Upper lobe of left lung (tissue), 6 donors: Measurements from ENCODE around the gene SLC22A12. TPM values are rescaled to one million over a fixed set of nuclear protein-coding genes. Genes with fewer than 3 reads are reported as not detected.

Source experiments
- ATAC-seq, 2 donors: fragments of 200-7000 bp; cut with Tn5 transposase; one replicate each; pipeline ENCODE4 v1.9.1; 2022; ENCODE audit warnings: mild to moderate bottlenecking in 2 of 2, moderate library complexity in 2 of 2; ENCODE audit not compliant: low FRiP score in 2 of 2
- DNase-seq, 2 donors: peaks; one replicate each; pipeline ENCODE4 v3.0.0-alpha.2; 2019 to 2020
- H3K27ac ChIP-seq, 4 donors: fragments of 200-600 bp; sonication (generic); one replicate each; pipeline ENCODE4 v1.5.1; 2016 to 2019
- H3K27me3 ChIP-seq, 4 donors: fragments of 200-600 bp; sonication (generic); one replicate each; pipeline ENCODE4 v1.5.1; 2017 to 2019
- H3K36me3 ChIP-seq, 4 donors: fragments of 200-600 bp; sonication (generic); one replicate each; pipeline ENCODE4 v1.5.1; 2016 to 2019
- H3K4me1 ChIP-seq, 4 donors: fragments of 200-600 bp; sonication (generic); one replicate each; pipeline ENCODE4 v1.5.1; 2018 to 2019
- H3K4me3 ChIP-seq, 4 donors: fragments of 200-600 bp; sonication (generic); one replicate each; pipeline ENCODE4 v1.5.1; 2017 to 2019; ENCODE audit warnings: mild to moderate bottlenecking in 2 of 4, moderate library complexity in 1 of 4
- H3K9me3 ChIP-seq, 4 donors: fragments of 200-600 bp; sonication (generic); one replicate each; pipeline ENCODE4 v1.5.1; 2018 to 2019
- CTCF ChIP-seq, 6 experiments: fragments of 450-650 bp in 4 of 6; fragments of 200-600 bp in 2 of 6; sonication (generic) in 2 of 6; IDR thresholded peaks; one replicate each; pipeline ENCODE4 v1.5.1; 2016 to 2019; ENCODE audit warnings: antibody characterized with exemption in 6 of 6
- EP300 ChIP-seq, 4 donors: sonication (generic); formaldehyde crosslinking; IDR thresholded peaks; one replicate each; pipeline ENCODE4 v1.5.1; 2017; ENCODE audit warnings: antibody characterized with exemption in 4 of 4, control low read depth in 2 of 4
- POLR2A ChIP-seq, 4 donors: fragments of 450-650 bp; IDR thresholded peaks; one replicate each; pipeline ENCODE4 v1.5.1; 2016 to 2017; ENCODE audit warnings: antibody characterized with exemption in 4 of 4, mild to moderate bottlenecking in 2 of 4
- POLR2AphosphoS5 ChIP-seq, 2 donors: sonication (generic); formaldehyde crosslinking; IDR thresholded peaks; one replicate each; pipeline ENCODE4 v1.5.1; 2017; ENCODE audit warnings: antibody characterized with exemption in 2 of 2
- WGBS, 2 donors: methylation state at CpG; one replicate each; pipeline ENCODE4 v1.1.5; 2017 to 2018; 5-methylcytosine and 5-hydroxymethylcytosine counted together
- total RNA-seq, 6 donors: library from RNA; depleted of rRNA in 4 of 6; stranded (reverse); fragments of >200 nt in 4 of 6; gene quantifications; one replicate each; pipeline versions ENCODE4 v1.1.0 to v1.2.1, GENCODE V29; 2016 to 2021
- donor health status: DM: no; HTN: no; CAD: no; lungs with moderate emphysema.
- donor health status: DM: no; HTN: yes; CAD: no; lungs with severe emphysema.

SLC22A12 gene
- total RNA-seq, 6 donors from 2014 or later, result not detected

DNA sequence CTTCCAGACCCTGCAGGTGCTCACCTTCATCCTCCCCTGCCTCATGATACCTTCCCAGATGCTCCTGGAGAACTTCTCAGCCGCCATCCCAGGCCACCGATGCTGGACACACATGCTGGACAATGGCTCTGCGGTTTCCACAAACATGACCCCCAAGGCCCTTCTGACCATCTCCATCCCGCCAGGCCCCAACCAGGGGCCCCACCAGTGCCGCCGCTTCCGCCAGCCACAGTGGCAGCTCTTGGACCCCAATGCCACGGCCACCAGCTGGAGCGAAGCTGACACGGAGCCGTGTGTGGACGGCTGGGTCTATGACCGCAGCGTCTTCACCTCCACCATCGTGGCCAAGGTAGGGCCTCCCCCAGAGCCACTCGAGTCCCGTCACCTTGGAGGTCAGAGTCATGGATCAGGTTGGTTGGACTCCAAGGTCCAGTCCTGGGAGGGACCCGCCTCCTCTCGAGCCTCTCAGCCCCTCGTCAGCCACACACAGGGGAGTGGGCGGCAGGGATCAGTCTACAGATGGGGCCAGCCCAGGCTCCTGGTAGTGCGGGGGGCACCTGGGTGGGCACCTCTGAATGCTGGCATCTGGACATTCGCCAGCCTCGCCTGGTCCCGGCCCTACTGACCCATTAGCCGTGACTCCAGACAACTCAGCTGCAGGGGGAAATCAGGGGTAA lies 34.8 kb upstream of the SLC22A12 start:
- H3K9me3 ChIP-seq, result no peaks in the 10 kb centered on the region
- no peak overlapping the region for H3K4me3 ChIP-seq
- H3K4me1 ChIP-seq, result peaks cover 0 to 4% (median 0%) of the 10 kb centered on the region in 4 donors
- no peak overlapping the region for H3K27ac ChIP-seq
- no peaks in the 10 kb centered on the region for H3K27me3 ChIP-seq
- ATAC-seq (no peak), DNase-seq (no peak)
- 96 to 98% methylated on average over 8 to 19 of the region's 26 CpGs for WGBS, 2 donors
- no peaks in the 10 kb centered on the region for H3K36me3 ChIP-seq
- TF ChIP-seq EP300 (IDR thresholded peaks at IDR 0.05), result no peak
- no peak for TF ChIP-seq POLR2A (IDR thresholded peaks at IDR 0.05)
- TF ChIP-seq CTCF (IDR thresholded peaks at IDR 0.05), result no peak
- no peak for TF ChIP-seq POLR2AphosphoS5 (IDR thresholded peaks at IDR 0.05)

DNA sequence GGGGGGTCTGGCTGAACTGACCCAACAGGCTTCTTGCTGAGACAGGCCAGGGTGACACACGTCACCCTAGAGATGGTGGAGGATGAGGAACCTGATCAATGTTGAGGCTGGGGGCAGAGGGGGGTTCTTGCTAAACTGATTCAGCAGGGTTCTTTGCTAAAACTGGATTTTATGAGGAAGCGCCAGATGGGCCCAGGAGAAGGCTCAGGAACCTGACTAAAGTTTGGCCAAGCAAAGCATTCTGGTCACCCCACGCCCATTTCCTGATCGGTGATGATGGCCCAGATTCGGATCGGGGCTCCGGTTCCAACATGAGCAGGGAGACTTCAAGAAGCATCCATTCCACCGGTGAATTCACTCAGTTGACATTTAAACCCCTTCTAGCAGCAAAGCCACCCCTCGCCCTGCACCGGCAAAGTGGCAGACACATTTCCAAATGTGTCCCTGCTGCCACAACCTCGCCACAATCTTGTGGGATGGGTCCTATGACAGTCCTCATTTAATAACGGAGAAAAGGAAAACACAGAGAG lies 34.2 kb upstream of the SLC22A12 start:
- ATAC-seq, result no peak
- DNase-seq, result no peak
- H3K4me1 ChIP-seq, result peaks cover 0 to 4% (median 0%) of the 10 kb centered on the region in 4 donors
- no peaks in the 10 kb centered on the region for H3K9me3 ChIP-seq
- no peak overlapping the region for H3K27ac ChIP-seq
- TF ChIP-seq POLR2A (IDR thresholded peaks at IDR 0.05) (no peak), EP300 (IDR thresholded peaks at IDR 0.05) (no peak), POLR2AphosphoS5 (IDR thresholded peaks at IDR 0.05) (no peak), CTCF (IDR thresholded peaks at IDR 0.05) (no peak)
- H3K4me3 ChIP-seq, result no peak overlapping the region
- 92 to 95% methylated on average over 10 to 12 of the region's 12 CpGs for WGBS, 2 donors
- H3K27me3 ChIP-seq, result no peaks in the 10 kb centered on the region
- no peaks in the 10 kb centered on the region for H3K36me3 ChIP-seq

- no peak overlapping the region for H3K27ac ChIP-seq
- H3K4me3 ChIP-seq, result no peak overlapping the region
These were observed 32.8 kb upstream of the SLC22A12 start for GRCh38 chr11:64558065-64558745.

DNA sequence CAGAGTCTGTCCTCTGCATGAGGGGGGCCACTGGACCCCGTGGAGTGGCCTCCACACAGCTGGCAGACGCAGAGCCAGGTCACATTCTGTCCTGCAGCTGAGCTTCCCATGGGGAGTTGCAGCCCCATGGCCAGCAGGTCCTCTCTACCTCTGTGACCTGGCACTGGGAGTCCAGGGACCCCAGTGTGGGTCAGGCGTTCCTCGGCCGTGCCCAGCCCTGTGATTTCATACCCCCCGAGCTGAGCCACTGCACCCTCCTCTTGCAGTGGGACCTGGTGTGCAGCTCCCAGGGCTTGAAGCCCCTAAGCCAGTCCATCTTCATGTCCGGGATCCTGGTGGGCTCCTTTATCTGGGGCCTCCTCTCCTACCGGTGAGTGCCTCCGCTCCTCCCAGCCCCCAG lies 32.2 kb upstream of the SLC22A12 start:
- TF ChIP-seq CTCF (IDR thresholded peaks at IDR 0.05) (no peak), EP300 (IDR thresholded peaks at IDR 0.05) (no peak), POLR2A (IDR thresholded peaks at IDR 0.05) (no peak), POLR2AphosphoS5 (IDR thresholded peaks at IDR 0.05) (no peak)
- Histone ChIP-seq H3K4me1 (peaks cover 0 to under 1% (median 0%) of the 10 kb centered on the region in 4 donors), H3K9me3 (no peaks in the 10 kb centered on the region), H3K27me3 (no peaks in the 10 kb centered on the region), H3K4me3 (no peak overlapping the region), H3K36me3 (no peaks in the 10 kb centered on the region), H3K27ac (no peak overlapping the region)
- 90 to 91% methylated on average over 6 to 9 of the region's 9 CpGs for WGBS, 2 donors
- DNase-seq (no peak), ATAC-seq (no peak)

More at GRCh38 chr11:64558065-64558745, 32.8 kb upstream of the SLC22A12 start:
- ATAC-seq, result no peak
- Histone ChIP-seq H3K36me3 (no peaks in the 10 kb centered on the region), H3K9me3 (no peaks in the 10 kb centered on the region), H3K4me1 (peaks cover 0 to 4% (median 0%) of the 10 kb centered on the region in 4 donors), H3K27me3 (no peaks in the 10 kb centered on the region)
- TF ChIP-seq POLR2AphosphoS5 (IDR thresholded peaks at IDR 0.05) (no peak), POLR2A (IDR thresholded peaks at IDR 0.05) (no peak), CTCF (IDR thresholded peaks at IDR 0.05) (no peak), EP300 (IDR thresholded peaks at IDR 0.05) (no peak)
- 72 to 83% methylated on average over 14 of the region's 14 CpGs for WGBS, 2 donors
- no peak for DNase-seq
